Neuronal stem cell (in vitro differentiated cells): ENCODE measurements around the gene CEP70.
A peak's percentile ranks its signal among the peaks of the same experiment; 100 is the strongest.
"Not testable (repeated sequence)": the region's sequence is repeated elsewhere in the genome, so short reads cannot be mapped to it uniquely, and the experiment has no call there.

Experiments used
- DNase-seq: peaks from one replicate; pipeline ENCODE4 v3.0.0-alpha.2; 2013; ENCODE audit warnings: low spot score
- H2AFZ ChIP-seq: one replicate; pipeline ENCODE4 v1.6.1; 2013; ENCODE audit warnings: mild to moderate bottlenecking, low read length, inconsistent platforms
- H2AK5ac ChIP-seq: 2 replicates; pipeline ENCODE4 v1.6.1; 2013; ENCODE audit warnings: low read depth, mild to moderate bottlenecking, inconsistent platforms, low read length, moderate library complexity, mixed read lengths
- H2BK120ac ChIP-seq: 2 replicates; pipeline ENCODE4 v1.6.1; 2013; ENCODE audit warnings: low read depth, mild to moderate bottlenecking, inconsistent platforms, low read length, moderate library complexity, mixed read lengths
- H2BK12ac ChIP-seq: one replicate; pipeline ENCODE4 v1.6.1; 2013; ENCODE audit warnings: low read length, inconsistent platforms
- H2BK15ac ChIP-seq: 2 replicates; pipeline ENCODE4 v1.6.1; 2013; ENCODE audit warnings: mild to moderate bottlenecking, low read length, inconsistent platforms, mixed read lengths
- H2BK5ac ChIP-seq: one replicate; pipeline ENCODE4 v1.6.1; 2013; ENCODE audit warnings: inconsistent platforms, mild to moderate bottlenecking, low read length, moderate library complexity
- H3K14ac ChIP-seq: one replicate; pipeline ENCODE4 v1.6.1; 2013; ENCODE audit warnings: low read length, inconsistent platforms
- H3K18ac ChIP-seq: 2 replicates; pipeline ENCODE4 v1.6.1; 2013; ENCODE audit warnings: low read length, inconsistent platforms
- H3K23ac ChIP-seq: 2 replicates; pipeline ENCODE4 v1.6.1; 2013; ENCODE audit warnings: low read depth, mild to moderate bottlenecking, mixed read lengths, low read length, inconsistent platforms; ENCODE audit not compliant: poor library complexity
- H3K27ac ChIP-seq: replicated peaks from 3 replicates; pipeline ENCODE4 v1.5.1; 2013; ENCODE audit warnings: low read length, inconsistent platforms
- H3K27me3 ChIP-seq, 3 experiments: 2 replicates each; pipeline ENCODE4 v1.6.1; 2013; ENCODE audit warnings: low read length in 3 of 3, mild to moderate bottlenecking in 2 of 3, inconsistent platforms in 1 of 3, low read depth in 1 of 3, mixed read lengths in 1 of 3, moderate library complexity in 1 of 3; ENCODE audit not compliant: control insufficient read depth in 3 of 3, insufficient read depth in 3 of 3
- H3K36me3 ChIP-seq, 2 donors: replicated peaks in 1 of 2; 2 replicates each; pipeline ENCODE4 v1.6.1; 2013; ENCODE audit warnings: low read length in 2 of 2; ENCODE audit not compliant: control insufficient read depth in 2 of 2, insufficient read depth in 2 of 2
- H3K4ac ChIP-seq: 2 replicates; pipeline ENCODE4 v1.6.1; 2013; ENCODE audit warnings: inconsistent platforms, mild to moderate bottlenecking, low read length, moderate library complexity
- H3K4me1 ChIP-seq, 2 donors: 1 replicate in 1 of 2; 2 replicates in 1 of 2; pipeline ENCODE4 v1.6.1; 2013; ENCODE audit warnings: low read length in 2 of 2, low read depth in 1 of 2; ENCODE audit not compliant: control insufficient read depth in 2 of 2, insufficient read depth in 1 of 2
- H3K4me2 ChIP-seq: one replicate; pipeline ENCODE4 v1.6.1; 2013; ENCODE audit warnings: mild to moderate bottlenecking, low read length, inconsistent platforms; ENCODE audit not compliant: insufficient read depth, poor library complexity, severe bottlenecking
- H3K4me3 ChIP-seq, 2 donors: 2 replicates each; pipeline ENCODE4 v1.5.1; 2013; ENCODE audit warnings: low read length in 2 of 2, mild to moderate bottlenecking in 2 of 2, inconsistent platforms in 1 of 2, moderate library complexity in 1 of 2
- H3K79me1 ChIP-seq: one replicate; pipeline ENCODE4 v1.6.1; 2013; ENCODE audit warnings: low read depth, mild to moderate bottlenecking, inconsistent platforms, low read length, moderate library complexity
- H3K9ac ChIP-seq: one replicate; pipeline ENCODE4 v1.6.1; 2013; ENCODE audit warnings: mild to moderate bottlenecking, low read depth, low read length, inconsistent platforms; ENCODE audit not compliant: poor library complexity
- H3K9me3 ChIP-seq, 2 donors: replicated peaks in 1 of 2; 2 replicates each; pipeline versions ENCODE3 to v1.6.1; 2013; ENCODE audit warnings: low read length in 2 of 2, mild to moderate bottlenecking in 2 of 2, inconsistent platforms in 1 of 2, low read depth in 1 of 2, mixed read lengths in 1 of 2, moderate library complexity in 1 of 2; ENCODE audit not compliant: control insufficient read depth in 2 of 2, insufficient read depth in 1 of 2
- H4K8ac ChIP-seq: one replicate; pipeline ENCODE4 v1.6.1; 2013; ENCODE audit warnings: low read depth, mild to moderate bottlenecking, inconsistent platforms, low read length, moderate library complexity
- H4K91ac ChIP-seq: one replicate; pipeline ENCODE4 v1.6.1; 2013; ENCODE audit warnings: low read length, low read depth, mild to moderate bottlenecking, inconsistent platforms; ENCODE audit not compliant: poor library complexity
- WGBS, 2 donors: extraction: QIAGEN DNeasy Blood & Tissue Kit; methylation state at CpG; one replicate each; pipeline ENCODE4 v1.1.7; 2013; ENCODE audit warnings: missing lambda C conversion rate in 2 of 2, mixed read lengths in 1 of 2; ENCODE audit not compliant: insufficient read length in 2 of 2, insufficient replicate concordance in 1 of 2; ENCODE audit errors: extremely low coverage in 2 of 2; 5-methylcytosine and 5-hydroxymethylcytosine counted together

Gene CEP70

GRCh38 chr3:138456961-138457862 lies 136.8 kb downstream of the CEP70 start:
- DNase-seq = no peak
- no peak overlapping the region for H2BK5ac ChIP-seq
- no peaks in the 10 kb centered on the region for H3K79me1 ChIP-seq
- H3K9ac ChIP-seq = no peak overlapping the region
- H4K91ac ChIP-seq = no peak overlapping the region
- H3K27me3 ChIP-seq = peaks cover 0 to 10% (median 0%) of the 10 kb centered on the region in 3 experiments
- H3K36me3 ChIP-seq = no peaks in the 10 kb centered on the region
- H2BK120ac ChIP-seq = no peak overlapping the region
- no peak overlapping the region for H3K4ac ChIP-seq
- no peak overlapping the region for H2BK15ac ChIP-seq
- H3K4me3 ChIP-seq = no peak overlapping the region
- WGBS, 2 donors = no CpG with 5 or more reads among the region's 13 CpGs
- no peak overlapping the region for H3K4me2 ChIP-seq
- no peak overlapping the region for H3K27ac ChIP-seq
- no peaks in the 10 kb centered on the region for H3K4me1 ChIP-seq
- no peaks in the 10 kb centered on the region for H3K9me3 ChIP-seq
- H4K8ac ChIP-seq = no peak overlapping the region
- H2BK12ac ChIP-seq = no peak overlapping the region
- no peak overlapping the region for H3K14ac ChIP-seq
- no peak overlapping the region for H2AK5ac ChIP-seq
- peak overlapping the region; percentile 21 for H2AFZ ChIP-seq
- H3K23ac ChIP-seq = peak overlapping the region; percentile 18
- peak overlapping the region; percentile 19 for H3K18ac ChIP-seq

- Histone ChIP-seq H3K4me3 (no peak overlapping the region), H4K8ac (no peak overlapping the region), H3K36me3 (no peaks in the 10 kb centered on the region), H4K91ac (no peak overlapping the region), H3K14ac (no peak overlapping the region), H2BK15ac (no peak overlapping the region), H2BK12ac (no peak overlapping the region), H3K4me1 (no peaks in the 10 kb centered on the region), H3K9me3 (no peaks in the 10 kb centered on the region), H3K4me2 (no peak overlapping the region), H3K23ac (no peak overlapping the region), H3K27me3 (peaks cover 0 to 11% (median 0%) of the 10 kb centered on the region in 3 experiments), H3K18ac (no peak overlapping the region), H2BK5ac (no peak overlapping the region), H2AFZ (no peak overlapping the region), H3K79me1 (no peaks in the 10 kb centered on the region), H3K9ac (peak overlapping the region; percentile 13), H2BK120ac (peak overlapping the region; percentile 30), H3K4ac (no peak overlapping the region), H2AK5ac (no peak overlapping the region), H3K27ac (no peak overlapping the region)
- no peak for DNase-seq
- no CpG with 5 or more reads among the region's 13 CpGs for WGBS, 2 donors
Observed at GRCh38 chr3:138455801-138456716, 138.0 kb downstream of the CEP70 start.

- H3K18ac ChIP-seq, H3K4me1 ChIP-seq, H3K9ac ChIP-seq, H2BK5ac ChIP-seq, H2AK5ac ChIP-seq, H2AFZ ChIP-seq, H3K79me1 ChIP-seq, H2BK12ac ChIP-seq, H3K4me3 ChIP-seq, H3K9me3 ChIP-seq, H2BK15ac ChIP-seq, DNase-seq, H3K4me2 ChIP-seq, H3K23ac ChIP-seq, H4K8ac ChIP-seq, H3K14ac ChIP-seq, H2BK120ac ChIP-seq, H3K27ac ChIP-seq, H3K36me3 ChIP-seq, H3K4ac ChIP-seq, H4K91ac ChIP-seq: not testable (repeated sequence)
- no CpG with 5 or more reads among the region's 8 CpGs for WGBS, 2 donors
- H3K27me3 ChIP-seq = peaks cover 0 to 18% (median 0%) of the 10 kb centered on the region in 3 experiments
Observed at GRCh38 chr3:138453940-138454339, 140.1 kb downstream of the CEP70 start.

DNA sequence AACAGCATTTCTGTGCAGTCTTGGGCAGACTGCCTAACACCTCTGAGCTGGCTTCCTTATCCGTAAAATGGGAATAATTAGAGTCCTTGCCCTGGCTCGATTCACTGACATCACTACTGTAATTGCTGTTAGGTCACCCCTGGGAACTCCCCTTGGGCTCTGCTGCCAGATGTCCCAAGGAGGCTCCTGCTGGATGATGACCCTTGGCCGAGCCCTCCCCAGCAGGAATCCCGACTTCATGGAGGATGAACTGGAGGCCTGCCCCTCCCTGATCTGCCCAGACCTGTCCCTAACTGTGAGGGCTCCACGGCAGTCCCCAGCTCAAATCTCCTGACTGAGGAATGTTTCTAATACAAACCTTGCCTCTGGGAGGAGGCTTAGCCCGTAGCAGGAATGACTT lies 141.6 kb downstream of the CEP70 start:
- Histone ChIP-seq H3K14ac (no peak overlapping the region), H3K79me1 (no peaks in the 10 kb centered on the region), H2BK15ac (no peak overlapping the region), H3K36me3 (no peaks in the 10 kb centered on the region), H2AFZ (no peak overlapping the region), H3K27ac (no peak overlapping the region), H3K4me3 (no peak overlapping the region), H3K4me1 (no peaks in the 10 kb centered on the region), H2BK5ac (no peak overlapping the region), H2BK12ac (no peak overlapping the region), H3K18ac (no peak overlapping the region), H3K4ac (no peak overlapping the region), H4K91ac (no peak overlapping the region), H3K27me3 (peaks cover 0 to 20% (median 0%) of the 10 kb centered on the region in 3 experiments), H2AK5ac (no peak overlapping the region), H4K8ac (no peak overlapping the region), H3K4me2 (no peak overlapping the region), H2BK120ac (no peak overlapping the region), H3K9me3 (no peaks in the 10 kb centered on the region), H3K23ac (no peak overlapping the region), H3K9ac (no peak overlapping the region)
- DNase-seq = no peak
- WGBS, 2 donors = no CpG with 5 or more reads among the region's 6 CpGs
